ENCODE results near the gene ARID1B. TPM values are rescaled to one million over a fixed set of nuclear protein-coding genes. Genes with fewer than 3 reads are reported as not detected.

Gene ARID1B
- total and polyA plus RNA-seq, 2 experiments from 2014 or later = 41.9 to 72.7 TPM

DNA sequence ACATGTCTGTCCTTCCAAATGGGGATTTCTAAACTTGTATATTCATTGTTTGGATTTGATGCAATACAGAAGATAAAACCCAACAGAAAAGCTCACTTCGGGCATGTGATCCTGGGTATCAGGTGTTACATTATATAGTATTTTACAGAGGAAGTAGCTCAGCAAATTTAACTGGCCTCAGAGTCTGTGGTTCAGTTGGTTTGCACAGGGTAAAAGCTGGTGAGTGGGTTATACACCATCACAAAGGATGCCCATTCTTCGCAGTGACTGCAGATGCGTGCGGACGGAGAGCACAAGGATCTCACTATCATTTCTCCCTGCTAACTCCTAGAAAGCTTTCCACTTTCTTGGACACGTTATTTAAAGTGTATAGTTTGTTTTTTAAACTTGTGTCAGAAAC is 309.5 kb downstream of the ARID1B start:
- H3K4me1 ChIP-seq (ENCODE audit: low read depth) = peaks cover 24% of the 10 kb centered on the region
- DNase-seq (ENCODE audit: low read depth in 1 of 2, low spot score in 1 of 2) = no peak
- H3K4me3 ChIP-seq = no peak overlapping the region
- TF ChIP-seq, protein P1, sequence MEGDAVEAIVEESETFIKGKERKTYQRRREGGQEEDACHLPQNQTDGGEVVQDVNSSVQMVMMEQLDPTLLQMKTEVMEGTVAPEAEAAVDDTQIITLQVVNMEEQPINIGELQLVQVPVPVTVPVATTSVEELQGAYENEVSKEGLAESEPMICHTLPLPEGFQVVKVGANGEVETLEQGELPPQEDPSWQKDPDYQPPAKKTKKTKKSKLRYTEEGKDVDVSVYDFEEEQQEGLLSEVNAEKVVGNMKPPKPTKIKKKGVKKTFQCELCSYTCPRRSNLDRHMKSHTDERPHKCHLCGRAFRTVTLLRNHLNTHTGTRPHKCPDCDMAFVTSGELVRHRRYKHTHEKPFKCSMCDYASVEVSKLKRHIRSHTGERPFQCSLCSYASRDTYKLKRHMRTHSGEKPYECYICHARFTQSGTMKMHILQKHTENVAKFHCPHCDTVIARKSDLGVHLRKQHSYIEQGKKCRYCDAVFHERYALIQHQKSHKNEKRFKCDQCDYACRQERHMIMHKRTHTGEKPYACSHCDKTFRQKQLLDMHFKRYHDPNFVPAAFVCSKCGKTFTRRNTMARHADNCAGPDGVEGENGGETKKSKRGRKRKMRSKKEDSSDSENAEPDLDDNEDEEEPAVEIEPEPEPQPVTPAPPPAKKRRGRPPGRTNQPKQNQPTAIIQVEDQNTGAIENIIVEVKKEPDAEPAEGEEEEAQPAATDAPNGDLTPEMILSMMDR (IDR thresholded peaks at IDR 0.05; ENCODE audit: low read depth, low read length) = no peak
- no peak overlapping the region for H3K27ac ChIP-seq
- peaks cover 20% of the 10 kb centered on the region for H3K36me3 ChIP-seq
- no peaks in the 10 kb centered on the region for H3K27me3 ChIP-seq
- H3K9me3 ChIP-seq (ENCODE audit: low read depth) = no peaks in the 10 kb centered on the region

DNA sequence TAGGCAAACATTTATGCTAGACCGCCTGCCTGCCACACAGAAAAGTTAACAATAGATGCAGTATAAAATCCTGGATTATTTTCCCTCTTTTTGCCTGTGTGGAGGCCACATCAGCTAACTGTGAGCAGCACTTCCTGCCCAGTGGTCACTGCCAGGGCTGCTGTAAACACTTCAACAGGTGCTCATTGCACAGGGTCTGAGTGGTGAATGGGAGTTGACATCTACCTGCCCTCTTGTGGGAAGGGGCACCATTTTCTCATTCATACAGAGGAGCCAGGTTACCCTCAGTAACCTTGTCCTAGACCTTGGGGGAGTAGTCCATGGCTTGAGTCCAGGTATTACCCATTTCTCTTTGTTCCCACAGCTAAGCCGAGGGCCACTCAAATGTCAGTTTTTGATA is 310.8 kb downstream of the ARID1B start:
- TF ChIP-seq, protein P1 (IDR thresholded peaks at IDR 0.05; ENCODE audit: low read depth, low read length) = no peak
- Histone ChIP-seq H3K4me1 (ENCODE audit: low read depth) (peaks cover 24% of the 10 kb centered on the region), H3K27me3 (no peaks in the 10 kb centered on the region), H3K27ac (no peak overlapping the region), H3K36me3 (peaks cover 20% of the 10 kb centered on the region), H3K9me3 (ENCODE audit: low read depth) (no peaks in the 10 kb centered on the region), H3K4me3 (no peak overlapping the region)
- no peak for DNase-seq (ENCODE audit: low read depth in 1 of 2, low spot score in 1 of 2)

DNA sequence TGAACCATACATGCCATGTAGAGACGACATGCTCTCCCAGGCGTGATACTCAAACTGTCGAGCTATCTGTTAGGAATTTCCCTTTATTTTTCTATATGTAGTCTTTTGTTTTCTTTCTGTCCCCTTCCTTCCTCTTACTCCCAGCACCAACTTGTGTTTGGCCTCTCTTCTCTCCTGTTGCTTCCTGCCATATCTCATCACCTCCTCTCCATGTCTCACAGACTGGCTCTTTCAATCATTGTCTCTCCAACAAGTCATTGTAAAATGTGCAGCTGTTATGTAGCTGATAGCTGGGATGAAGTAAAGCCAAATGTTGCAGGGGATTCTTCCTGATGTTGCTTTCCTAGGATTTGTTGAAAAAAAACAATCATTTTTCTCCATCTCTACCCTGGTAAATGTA is 311.7 kb downstream of the ARID1B start:
- peak overlapping the region; percentile 69 for H3K27ac ChIP-seq
- peaks cover 24% of the 10 kb centered on the region for H3K4me1 ChIP-seq (ENCODE audit: low read depth)
- H3K9me3 ChIP-seq (ENCODE audit: low read depth) = no peaks in the 10 kb centered on the region
- H3K27me3 ChIP-seq = no peaks in the 10 kb centered on the region
- no peak overlapping the region for H3K4me3 ChIP-seq
- H3K36me3 ChIP-seq = peaks cover 20% of the 10 kb centered on the region
- TF ChIP-seq, protein P1 (IDR thresholded peaks at IDR 0.05; ENCODE audit: low read depth, low read length) = no peak
- no peak for DNase-seq (ENCODE audit: low read depth in 1 of 2, low spot score in 1 of 2)

DNA sequence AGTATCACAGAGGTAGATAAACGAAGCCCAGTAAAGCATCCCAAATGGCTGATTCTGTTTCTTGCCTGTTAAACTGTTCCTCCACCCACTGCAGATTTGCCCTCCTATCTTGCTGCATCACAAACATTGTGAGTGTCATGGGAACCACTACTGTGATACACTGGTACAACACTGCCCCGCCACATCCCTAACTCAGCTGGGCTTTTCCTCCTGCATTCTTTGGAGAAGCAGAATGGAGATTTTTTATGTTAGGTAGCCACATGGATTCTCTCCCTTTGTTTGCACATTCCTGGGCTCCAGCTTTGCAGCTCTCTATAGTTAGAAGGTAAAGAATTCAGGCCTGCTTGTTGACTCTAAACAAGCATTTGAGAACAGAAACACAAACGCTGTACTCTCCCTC is 312.1 kb downstream of the ARID1B start:
- TF ChIP-seq, protein P1 (IDR thresholded peaks at IDR 0.05; ENCODE audit: low read depth, low read length) = no peak
- H3K4me3 ChIP-seq = no peak overlapping the region
- DNase-seq (ENCODE audit: low read depth in 1 of 2, low spot score in 1 of 2) = peak; percentile 52 to 63
- H3K27me3 ChIP-seq = no peaks in the 10 kb centered on the region
- peaks cover 20% of the 10 kb centered on the region for H3K36me3 ChIP-seq
- H3K4me1 ChIP-seq (ENCODE audit: low read depth) = peaks cover 21% of the 10 kb centered on the region
- H3K27ac ChIP-seq = peak overlapping the region; percentile 69
- no peaks in the 10 kb centered on the region for H3K9me3 ChIP-seq (ENCODE audit: low read depth)

DNA sequence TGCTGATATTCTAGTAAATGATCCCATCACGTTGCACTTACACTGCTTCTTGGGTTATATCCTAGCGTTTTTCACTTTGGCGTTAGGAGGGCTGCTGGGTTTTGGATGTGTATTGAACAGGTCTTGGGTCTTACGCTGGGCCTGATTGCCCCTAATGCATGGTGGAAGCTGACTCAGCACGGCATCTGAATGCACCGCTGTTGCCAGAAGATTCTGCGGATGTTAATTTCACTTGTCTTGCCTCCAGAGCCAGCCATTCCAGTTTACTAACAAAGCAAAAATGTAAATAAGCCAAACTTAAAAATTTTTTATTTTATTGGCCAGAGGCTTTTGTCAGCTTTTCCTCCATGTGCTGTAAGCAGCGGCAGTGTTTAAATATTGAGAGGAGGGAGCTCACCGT is 312.7 kb downstream of the ARID1B start:
- peaks cover 21% of the 10 kb centered on the region for H3K4me1 ChIP-seq (ENCODE audit: low read depth)
- no peak for DNase-seq (ENCODE audit: low read depth in 1 of 2, low spot score in 1 of 2)
- peak overlapping the region; percentile 69 for H3K27ac ChIP-seq
- TF ChIP-seq, protein P1 (IDR thresholded peaks at IDR 0.05; ENCODE audit: low read depth, low read length) = no peak
- no peaks in the 10 kb centered on the region for H3K9me3 ChIP-seq (ENCODE audit: low read depth)
- peaks cover 18% of the 10 kb centered on the region for H3K36me3 ChIP-seq
- H3K27me3 ChIP-seq = no peaks in the 10 kb centered on the region
- no peak overlapping the region for H3K4me3 ChIP-seq

DNA sequence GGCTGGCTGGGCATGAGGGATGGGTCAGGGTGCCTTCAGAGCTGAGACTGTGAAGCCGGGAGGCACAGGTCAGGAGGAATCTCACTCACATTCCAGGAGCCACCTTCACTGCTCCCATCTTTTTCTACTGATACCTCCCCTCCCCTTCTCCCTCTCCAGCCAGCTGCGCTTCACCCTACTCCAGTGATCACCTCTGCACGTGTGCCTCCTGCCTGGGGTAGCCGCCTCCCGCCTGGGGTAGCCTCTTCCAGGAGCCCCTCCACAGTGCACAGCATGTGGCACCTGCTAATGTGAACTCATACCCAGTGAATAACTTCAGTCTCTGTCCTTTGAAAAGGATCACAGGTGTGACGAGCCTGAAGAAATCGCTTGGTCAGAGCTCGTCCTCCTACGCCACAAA is 313.6 kb downstream of the ARID1B start:
- H3K9me3 ChIP-seq (ENCODE audit: low read depth) = no peaks in the 10 kb centered on the region
- DNase-seq (ENCODE audit: low read depth in 1 of 2, low spot score in 1 of 2) = no peak
- no peak overlapping the region for H3K4me3 ChIP-seq
- TF ChIP-seq, protein P1 (IDR thresholded peaks at IDR 0.05; ENCODE audit: low read depth, low read length) = no peak
- no peaks in the 10 kb centered on the region for H3K27me3 ChIP-seq
- peaks cover 21% of the 10 kb centered on the region for H3K4me1 ChIP-seq (ENCODE audit: low read depth)
- H3K36me3 ChIP-seq = peaks cover 9% of the 10 kb centered on the region
- no peak overlapping the region for H3K27ac ChIP-seq
